Smooth muscle cell (in vitro differentiated cells): ENCODE measurements around the gene ASCL2. TPM values are rescaled to one million over a fixed set of nuclear protein-coding genes. Genes with fewer than 3 reads are reported as not detected.

Experiments
- DNase-seq: peaks from one replicate; lab custom pipeline; 2025; ENCODE audit not compliant: unreplicated experiment; lab: John Stamatoyannopoulos, UW
- H2AFZ ChIP-seq: fragments of 200-600 bp; sonication (generic); 2 replicates; pipeline ENCODE4 v1.6.0; 2016; ENCODE audit warnings: antibody characterized with exemption, low read depth, mild to moderate bottlenecking
- H3F3A ChIP-seq: fragments of 200-600 bp; sonication (generic); 2 replicates; pipeline ENCODE4 v1.6.0; 2017; ENCODE audit warnings: antibody characterized with exemption, low read depth
- H3K27ac ChIP-seq: fragments of 200-600 bp; sonication (generic); 2 replicates; pipeline ENCODE4 v1.5.1; 2016; ENCODE audit warnings: low read depth, mild to moderate bottlenecking
- H3K27me3 ChIP-seq: fragments of 200-600 bp; sonication (generic); 2 replicates; pipeline ENCODE4 v1.6.1; 2016; ENCODE audit warnings: low read depth, mild to moderate bottlenecking
- H3K36me3 ChIP-seq: fragments of 200-600 bp; sonication (generic); 2 replicates; pipeline ENCODE4 v1.5.1; 2016; ENCODE audit warnings: low read depth
- H3K4me1 ChIP-seq: fragments of 200-600 bp; sonication (generic); 2 replicates; pipeline ENCODE4 v1.5.1; 2016; ENCODE audit warnings: low read depth
- H3K4me2 ChIP-seq: fragments of 200-600 bp; sonication (generic); 2 replicates; pipeline ENCODE4 v1.6.0; 2016; ENCODE audit warnings: mild to moderate bottlenecking
- H3K4me3 ChIP-seq: fragments of 200-600 bp; sonication (generic); 2 replicates; pipeline ENCODE4 v1.5.1; 2016; ENCODE audit warnings: mild to moderate bottlenecking
- H3K79me2 ChIP-seq: fragments of 200-600 bp; sonication (generic); 2 replicates; pipeline ENCODE4 v1.6.0; 2016; ENCODE audit warnings: low read depth, mild to moderate bottlenecking
- H3K9ac ChIP-seq: fragments of 200-600 bp; sonication (generic); 2 replicates; pipeline ENCODE4 v1.6.0; 2016; ENCODE audit warnings: low read depth
- H3K9me3 ChIP-seq: fragments of 200-600 bp; sonication (generic); replicated peaks from 2 replicates; pipeline ENCODE4 v1.5.1; 2016; ENCODE audit warnings: low read depth
- H4K20me1 ChIP-seq: fragments of 200-600 bp; sonication (generic); 2 replicates; pipeline ENCODE4 v1.6.0; 2016; ENCODE audit warnings: low read depth
- WGBS: methylation state at CpG from one replicate; pipeline ENCODE4 v1.1.7; 2016; ENCODE audit warnings: low lambda C conversion rate; 5-methylcytosine and 5-hydroxymethylcytosine counted together
- polyA plus RNA-seq: library from polyadenylated mRNA; unstranded; fragments of >200 nt; fragmentation: Nextera tagmentation; extraction: Ambion mirVana; gene quantifications from 2 replicates; pipeline ENCODE4 v1.2.1, GENCODE V29; 2016
- total RNA-seq: library from RNA; depleted of rRNA; stranded (reverse); fragments of >200 nt; gene quantifications from 2 replicates; pipeline ENCODE4 v1.2.3, GENCODE V29; 2014
- TF ChIP-seq, protein P1 (sequence below): fragments of 200-600 bp; sonication (generic); IDR thresholded peaks from 2 replicates; pipeline ENCODE4 v1.5.1; 2017; ENCODE audit warnings: borderline replicate concordance, mild to moderate bottlenecking, antibody characterized with exemption; ENCODE audit not compliant: insufficient read depth, poor library complexity, severe bottlenecking

Gene ASCL2
- total and polyA plus RNA-seq, 2 experiments from 2014 or later: 0.33 TPM; not detected in 1

DNA sequence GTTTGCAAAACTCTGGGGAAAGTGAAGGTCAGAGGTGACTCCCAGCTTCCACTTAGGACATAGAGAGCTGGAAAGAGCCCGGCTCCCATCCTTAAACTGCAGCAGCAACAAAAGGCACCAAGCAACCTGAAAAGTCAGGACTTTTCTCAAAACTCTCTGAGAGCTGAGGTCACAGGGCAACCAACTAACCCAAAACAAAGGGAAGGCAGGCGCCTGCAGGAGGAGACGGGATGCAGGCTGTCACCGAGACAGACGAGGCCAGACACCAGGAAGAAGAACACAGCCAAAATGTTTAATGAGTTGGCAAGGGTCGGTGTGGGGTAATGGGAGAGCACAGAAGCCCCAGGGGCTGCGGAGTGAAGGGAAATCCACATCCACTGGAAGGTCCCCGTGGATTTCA lies 19.9 kb downstream of the ASCL2 start:
- Histone ChIP-seq H3K36me3 (no peaks in the 10 kb centered on the region), H2AFZ (no peak overlapping the region)
- 88% methylated on average over 8 of the region's 8 CpGs for WGBS

DNA sequence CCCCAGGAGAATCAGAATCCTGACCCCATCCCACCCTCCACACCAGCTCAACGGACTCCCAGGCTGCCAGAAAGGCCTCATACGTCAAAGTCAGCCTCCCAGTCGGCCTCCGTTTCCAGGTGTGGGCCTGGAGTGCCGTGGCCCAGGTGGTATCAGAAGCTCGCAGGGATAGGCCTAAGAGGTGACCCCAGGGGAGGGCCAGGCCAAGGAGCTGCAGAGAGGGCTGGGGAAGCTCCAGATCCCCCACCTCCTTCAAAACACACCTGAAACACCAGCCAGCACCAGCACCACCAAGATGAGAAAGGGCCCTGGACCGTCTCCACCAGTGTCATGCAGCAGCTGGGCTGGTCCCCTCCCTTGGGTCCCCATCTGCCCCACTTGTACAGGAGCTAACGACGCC lies 20.3 kb downstream of the ASCL2 start:
- peaks cover 20% of the 10 kb centered on the region for H3K27me3 ChIP-seq
- H3K27ac ChIP-seq: no peak overlapping the region
- no peaks in the 10 kb centered on the region for H3K79me2 ChIP-seq
- no peak for DNase-seq
- no peak overlapping the region for H2AFZ ChIP-seq
- H3K36me3 ChIP-seq: no peaks in the 10 kb centered on the region
- H4K20me1 ChIP-seq: no peaks in the 10 kb centered on the region
- 91% methylated on average over 9 of the region's 9 CpGs for WGBS
- H3K4me3 ChIP-seq: no peak overlapping the region
- TF ChIP-seq, protein P1, sequence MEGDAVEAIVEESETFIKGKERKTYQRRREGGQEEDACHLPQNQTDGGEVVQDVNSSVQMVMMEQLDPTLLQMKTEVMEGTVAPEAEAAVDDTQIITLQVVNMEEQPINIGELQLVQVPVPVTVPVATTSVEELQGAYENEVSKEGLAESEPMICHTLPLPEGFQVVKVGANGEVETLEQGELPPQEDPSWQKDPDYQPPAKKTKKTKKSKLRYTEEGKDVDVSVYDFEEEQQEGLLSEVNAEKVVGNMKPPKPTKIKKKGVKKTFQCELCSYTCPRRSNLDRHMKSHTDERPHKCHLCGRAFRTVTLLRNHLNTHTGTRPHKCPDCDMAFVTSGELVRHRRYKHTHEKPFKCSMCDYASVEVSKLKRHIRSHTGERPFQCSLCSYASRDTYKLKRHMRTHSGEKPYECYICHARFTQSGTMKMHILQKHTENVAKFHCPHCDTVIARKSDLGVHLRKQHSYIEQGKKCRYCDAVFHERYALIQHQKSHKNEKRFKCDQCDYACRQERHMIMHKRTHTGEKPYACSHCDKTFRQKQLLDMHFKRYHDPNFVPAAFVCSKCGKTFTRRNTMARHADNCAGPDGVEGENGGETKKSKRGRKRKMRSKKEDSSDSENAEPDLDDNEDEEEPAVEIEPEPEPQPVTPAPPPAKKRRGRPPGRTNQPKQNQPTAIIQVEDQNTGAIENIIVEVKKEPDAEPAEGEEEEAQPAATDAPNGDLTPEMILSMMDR: no peak
- no peak overlapping the region for H3K9ac ChIP-seq
- H3K9me3 ChIP-seq: no peaks in the 10 kb centered on the region
- no peaks in the 10 kb centered on the region for H3F3A ChIP-seq
- no peak overlapping the region for H3K4me2 ChIP-seq
- H3K4me1 ChIP-seq: no peaks in the 10 kb centered on the region

More for the DNA sequence above, 19.9 kb downstream of the ASCL2 start:
- no peaks in the 10 kb centered on the region for H3K79me2 ChIP-seq
- no peaks in the 10 kb centered on the region for H3K9me3 ChIP-seq
- no peak overlapping the region for H3K4me2 ChIP-seq
- DNase-seq: no peak
- no peak overlapping the region for H3K27ac ChIP-seq
- H3F3A ChIP-seq: no peaks in the 10 kb centered on the region
- TF ChIP-seq, protein P1: no peak
- no peaks in the 10 kb centered on the region for H4K20me1 ChIP-seq
- H3K4me1 ChIP-seq: no peaks in the 10 kb centered on the region
- peaks cover 15% of the 10 kb centered on the region for H3K27me3 ChIP-seq
- H3K9ac ChIP-seq: no peak overlapping the region
- H3K4me3 ChIP-seq: no peak overlapping the region

- Histone ChIP-seq H3K27me3 (peaks cover 21% of the 10 kb centered on the region), H3F3A (no peaks in the 10 kb centered on the region), H3K79me2 (no peaks in the 10 kb centered on the region), H3K4me3 (no peak overlapping the region), H3K27ac (no peak overlapping the region), H3K9me3 (no peaks in the 10 kb centered on the region), H3K4me2 (no peak overlapping the region), H3K36me3 (no peaks in the 10 kb centered on the region), H3K9ac (no peak overlapping the region), H2AFZ (no peak overlapping the region), H3K4me1 (no peaks in the 10 kb centered on the region), H4K20me1 (no peaks in the 10 kb centered on the region)
- WGBS: 91% methylated on average over 14 of the region's 20 CpGs
- TF ChIP-seq, protein P1: no peak
- DNase-seq: no peak
Observed at GRCh38 chr11:2249189-2249916, 21.0 kb downstream of the ASCL2 start.

- no peaks in the 10 kb centered on the region for H3K9me3 ChIP-seq
- H3K79me2 ChIP-seq: no peaks in the 10 kb centered on the region
- H3K4me1 ChIP-seq: no peaks in the 10 kb centered on the region
- no peak overlapping the region for H3K4me2 ChIP-seq
- TF ChIP-seq, protein P1: no peak
- H3K4me3 ChIP-seq: no peak overlapping the region
- H3K9ac ChIP-seq: no peak overlapping the region
- H3F3A ChIP-seq: no peaks in the 10 kb centered on the region
- no peak overlapping the region for H2AFZ ChIP-seq
- H3K36me3 ChIP-seq: no peaks in the 10 kb centered on the region
- DNase-seq: no peak
- no peaks in the 10 kb centered on the region for H4K20me1 ChIP-seq
- peaks cover 21% of the 10 kb centered on the region for H3K27me3 ChIP-seq
- 90% methylated on average over 7 of the region's 7 CpGs for WGBS
- no peak overlapping the region for H3K27ac ChIP-seq
Observed at GRCh38 chr11:2248762-2249161, 21.6 kb downstream of the ASCL2 start.
